HG02642 (cell line): ENCODE measurements around the gene EFTUD2.

ENCODE experiments used
- ATAC-seq: cut with Tn5 transposase; IDR thresholded peaks from one replicate; pipeline ENCODE4 v1.9.1; 2021; ENCODE audit warnings: mild to moderate bottlenecking; ENCODE audit not compliant: unreplicated experiment, poor library complexity

Gene EFTUD2

DNA sequence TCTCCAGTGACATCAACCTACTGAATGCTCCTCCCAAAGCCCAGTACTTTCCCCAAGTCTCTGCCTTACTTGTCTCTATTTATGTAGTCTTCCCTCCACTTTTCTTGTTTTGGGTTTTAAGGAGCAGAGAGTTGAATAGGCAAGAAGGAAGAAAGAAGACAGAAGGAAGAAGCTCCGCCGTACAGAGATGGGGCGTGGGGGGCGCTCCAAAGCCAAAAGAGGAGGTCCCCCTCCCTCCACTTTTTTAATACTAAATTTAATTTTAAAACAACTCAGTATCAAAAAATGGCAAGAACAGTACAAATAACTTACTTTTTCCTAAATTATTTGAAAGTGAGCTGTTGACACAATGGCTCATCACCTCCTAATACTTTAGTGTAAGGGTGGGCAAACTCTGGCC is 4.6 kb downstream of the EFTUD2 start:
- ATAC-seq: no peak

DNA sequence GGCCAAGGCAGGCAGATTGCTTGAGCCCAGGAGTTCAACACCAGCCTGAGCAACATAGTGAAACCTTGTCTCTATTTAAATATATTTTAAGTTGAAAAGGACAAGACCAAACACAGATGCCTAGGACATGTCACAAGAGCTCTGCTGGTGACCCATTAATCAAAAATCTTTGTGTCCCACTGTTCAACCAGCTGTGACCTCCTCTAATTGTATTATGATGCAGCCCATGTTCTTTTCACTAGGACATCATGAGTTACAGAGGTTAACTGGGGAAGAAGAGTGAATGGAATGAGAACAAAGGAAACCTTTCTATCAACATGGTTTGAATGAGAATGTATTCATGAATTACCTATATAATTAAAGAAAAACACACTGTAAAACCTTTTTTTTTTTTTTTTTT is 7.0 kb downstream of the EFTUD2 start:
- ATAC-seq: no peak

DNA sequence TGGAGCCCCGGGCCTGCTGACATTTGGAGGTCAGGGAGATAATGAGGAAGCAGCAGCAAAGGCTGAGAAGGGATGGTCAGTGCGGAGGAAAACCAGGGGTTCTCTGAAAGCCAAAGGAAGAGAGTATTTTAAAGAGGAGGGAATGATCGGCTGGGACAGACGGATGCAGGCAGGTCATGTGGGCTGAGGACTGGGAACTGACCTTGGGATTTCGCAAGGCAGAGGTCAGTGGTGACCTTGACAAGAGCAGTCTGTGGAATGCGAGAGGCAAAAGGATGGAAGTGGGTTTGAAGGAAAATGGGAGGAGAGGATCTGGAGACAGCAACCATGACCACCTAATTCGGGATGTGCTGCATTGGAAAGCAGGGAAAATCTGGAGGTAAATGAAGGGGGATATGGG is 10.2 kb downstream of the EFTUD2 start:
- no peak for ATAC-seq

DNA sequence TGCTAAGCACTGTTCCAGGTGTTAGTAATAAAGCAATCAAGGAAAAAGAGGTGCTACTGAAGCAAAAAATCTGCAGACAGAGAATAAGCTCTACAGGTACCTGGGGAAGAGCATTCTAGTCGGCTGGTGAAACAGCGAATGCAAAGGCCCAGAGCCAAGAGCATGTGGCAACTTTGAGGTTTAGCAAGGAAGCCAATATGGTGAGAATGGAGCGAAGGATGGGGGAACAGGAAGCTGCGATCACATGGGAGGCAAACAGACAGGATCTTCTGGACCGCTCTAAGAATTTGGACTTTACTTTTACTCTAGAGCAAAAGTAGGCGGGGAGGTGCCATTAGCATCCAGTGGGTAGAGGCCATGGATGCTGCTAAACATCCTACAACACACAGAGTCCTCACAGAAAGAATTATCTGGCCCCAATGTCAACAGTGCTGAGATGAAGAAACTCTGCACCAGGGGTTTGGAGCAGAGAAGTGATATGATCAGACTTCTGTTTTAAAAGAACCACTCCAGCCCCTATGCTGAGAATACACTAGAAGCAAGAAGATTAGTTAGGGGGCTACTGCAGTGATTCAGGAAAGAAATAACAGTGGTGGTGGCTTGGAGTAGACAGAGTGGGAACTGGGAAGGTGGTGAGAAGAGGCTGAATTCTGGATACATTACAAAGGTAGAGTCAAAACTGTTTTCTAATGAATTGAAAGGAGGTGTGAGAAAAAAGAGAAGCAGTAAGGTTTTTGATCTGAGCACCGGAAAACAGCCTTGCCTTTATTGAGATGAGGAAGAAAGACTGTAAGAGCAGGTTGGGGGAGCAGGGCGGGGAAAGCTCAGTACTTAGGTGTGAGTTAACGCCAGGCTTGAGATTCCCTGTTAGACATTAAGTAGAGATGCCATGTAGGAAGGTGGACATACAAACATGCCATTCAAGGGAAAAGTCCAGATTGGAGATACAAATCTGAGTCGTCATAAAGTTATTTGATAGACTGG is 11.0 kb downstream of the EFTUD2 start:
- ATAC-seq: no peak

DNA sequence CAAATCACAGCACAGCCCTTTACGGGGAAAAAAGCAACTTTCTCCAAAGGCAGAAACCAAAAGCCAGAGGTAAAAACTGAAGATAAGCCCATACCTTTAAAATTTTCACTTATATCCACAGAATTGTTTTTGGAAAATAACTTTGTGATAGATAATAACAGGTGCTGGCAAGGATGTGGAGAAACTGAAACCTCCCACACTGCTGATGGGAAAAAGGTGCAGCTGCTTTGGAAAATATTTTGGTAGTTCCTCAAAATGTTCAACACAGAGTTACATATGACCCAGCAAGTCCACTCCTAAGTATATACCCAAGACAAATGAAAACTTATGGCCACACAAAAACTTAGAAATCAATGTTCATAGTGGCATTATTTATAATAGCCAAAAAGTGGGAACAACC is 12.2 kb downstream of the EFTUD2 start:
- ATAC-seq: no peak

DNA sequence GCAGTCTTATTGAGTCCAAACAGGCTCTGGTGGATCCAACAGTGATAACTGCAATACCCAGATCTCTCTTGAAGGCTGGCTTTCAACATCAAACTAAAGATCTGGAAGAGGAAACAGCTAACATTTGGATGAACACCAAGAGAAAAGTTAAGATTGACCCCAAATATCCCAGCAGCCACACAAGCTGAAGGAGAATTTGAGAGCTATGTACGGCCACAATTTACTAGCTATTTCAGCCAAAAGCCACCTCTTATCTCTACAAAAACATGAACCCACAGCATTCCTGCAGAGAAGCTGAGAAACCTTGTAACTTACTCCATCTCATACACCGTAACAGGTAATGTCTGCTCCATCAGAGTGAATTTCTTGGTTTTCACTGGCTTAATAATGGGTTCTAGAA is 14.3 kb downstream of the EFTUD2 start:
- no peak for ATAC-seq

DNA sequence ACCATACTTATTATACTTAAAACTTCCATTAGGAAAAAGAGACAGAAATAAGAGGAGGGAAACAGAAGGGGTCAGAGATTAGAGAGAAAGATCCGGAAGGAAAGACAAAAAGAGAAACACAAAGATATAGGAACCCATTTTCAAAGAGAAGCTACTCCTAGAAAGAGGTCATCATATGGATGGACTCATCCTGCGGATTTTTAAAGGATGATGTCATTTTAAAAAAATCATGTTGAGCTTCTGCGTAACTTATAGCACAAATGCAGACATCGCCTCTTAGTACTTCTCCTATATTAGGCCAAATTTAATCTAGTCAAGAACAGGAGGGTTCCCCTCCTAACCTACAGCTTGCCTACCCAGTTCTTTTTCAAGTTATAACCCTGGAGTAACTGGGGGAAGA is 18.1 kb downstream of the EFTUD2 start:
- ATAC-seq: no peak

DNA sequence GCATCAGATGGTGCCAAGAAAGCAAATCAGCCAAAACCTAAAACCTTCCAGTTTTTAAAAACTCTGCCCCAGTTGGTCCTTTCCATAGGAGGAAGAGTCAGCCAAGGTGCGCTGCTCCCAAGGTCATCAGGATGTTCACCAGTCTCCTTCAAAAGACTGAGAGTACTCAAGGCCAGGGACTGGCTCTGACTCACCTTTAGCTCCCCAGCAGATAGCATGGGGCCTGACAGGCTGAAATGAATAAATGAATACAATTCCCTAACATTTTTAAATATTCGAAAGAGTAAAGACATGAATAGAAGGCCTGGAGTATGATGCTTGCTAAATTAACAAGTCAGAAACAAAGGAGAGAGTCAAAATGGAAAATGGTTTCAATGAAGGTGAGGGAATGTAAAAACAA is 19.2 kb downstream of the EFTUD2 start:
- ATAC-seq: no peak

DNA sequence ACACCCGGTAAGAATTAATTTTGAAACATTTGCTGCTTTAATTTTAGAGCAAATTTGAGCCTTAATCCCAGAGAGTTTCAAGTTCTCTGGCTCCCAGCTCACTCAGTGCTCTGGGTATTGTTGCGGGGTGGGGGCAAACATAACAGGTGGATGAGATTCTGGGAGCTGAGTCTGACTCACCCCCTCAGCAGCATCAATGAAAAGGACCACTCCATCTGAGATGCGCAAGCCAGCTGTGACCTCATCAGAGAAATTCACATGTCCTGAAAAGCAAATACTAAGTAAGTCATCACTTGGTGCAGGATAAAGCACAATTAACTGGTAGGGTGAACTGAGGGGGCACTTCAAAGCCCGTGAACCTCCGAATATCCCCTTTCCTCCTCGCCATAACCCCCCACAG is 19.9 kb downstream of the EFTUD2 start:
- no peak for ATAC-seq

DNA sequence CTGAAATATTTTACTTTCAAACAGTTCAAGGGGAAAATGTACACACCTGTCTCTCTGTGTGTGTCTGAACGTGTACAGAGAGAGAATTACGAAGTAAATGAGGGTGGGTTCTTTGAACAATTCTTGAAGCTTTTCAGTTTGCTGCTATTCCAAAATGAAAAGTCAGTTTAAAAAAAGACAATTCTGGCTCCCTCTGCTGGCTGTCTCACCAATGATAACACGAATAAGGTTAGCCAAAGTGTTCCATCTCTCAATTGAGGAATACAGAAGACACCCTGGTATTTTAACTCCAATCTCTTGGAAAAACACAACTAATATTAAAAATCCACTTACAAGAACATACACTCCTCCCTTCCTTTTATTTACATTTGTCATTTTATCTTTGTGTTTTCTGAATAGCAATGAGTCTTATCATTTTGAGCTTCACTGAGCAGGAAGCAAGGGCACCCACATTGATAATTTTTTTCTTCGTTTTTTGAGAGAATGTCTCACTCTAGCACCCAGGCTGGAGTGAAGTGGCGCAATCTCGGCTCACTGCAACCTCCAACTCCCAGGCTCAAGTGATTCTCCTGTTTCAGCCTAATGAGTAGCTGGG is 20.5 kb downstream of the EFTUD2 start:
- no peak for ATAC-seq

DNA sequence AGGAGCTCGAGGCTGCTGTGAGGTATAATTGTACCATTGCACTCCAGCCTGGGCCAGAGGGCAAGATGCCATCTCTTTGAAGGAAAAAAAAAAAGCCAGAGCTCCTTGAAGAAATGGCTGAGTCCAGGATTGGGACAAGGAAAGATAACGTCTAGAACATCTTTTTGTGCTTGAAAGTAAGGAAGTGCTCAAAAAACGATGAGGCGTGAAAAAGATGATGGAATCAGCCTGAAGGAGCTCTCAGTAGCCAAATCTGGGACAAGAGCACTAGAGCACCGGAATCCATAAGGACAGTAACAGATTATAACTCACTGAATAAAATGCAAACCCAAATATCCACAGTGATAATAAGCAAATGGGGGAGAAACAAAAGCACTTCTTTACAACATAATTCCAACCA is 22.1 kb downstream of the EFTUD2 start:
- ATAC-seq: no peak

DNA sequence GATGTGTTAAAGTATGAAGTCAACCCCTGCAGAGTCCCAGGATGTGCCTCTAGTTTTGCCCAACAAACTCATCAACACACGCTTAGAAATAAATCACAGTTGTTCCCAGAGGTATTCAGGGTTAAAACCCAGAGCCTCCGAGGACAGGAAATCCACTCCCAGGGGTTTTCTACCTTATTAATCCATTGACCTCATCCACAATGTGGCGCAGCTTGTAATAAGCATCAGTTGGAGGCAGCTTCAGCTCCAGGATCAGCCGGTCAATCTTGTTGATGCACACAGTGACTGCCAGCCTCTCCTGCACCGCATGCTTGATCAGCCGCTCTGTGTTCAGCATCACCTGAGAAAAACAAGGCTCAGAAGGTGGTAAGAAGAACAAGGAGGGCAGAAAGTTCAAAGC is 23.5 kb downstream of the EFTUD2 start:
- no peak for ATAC-seq

DNA sequence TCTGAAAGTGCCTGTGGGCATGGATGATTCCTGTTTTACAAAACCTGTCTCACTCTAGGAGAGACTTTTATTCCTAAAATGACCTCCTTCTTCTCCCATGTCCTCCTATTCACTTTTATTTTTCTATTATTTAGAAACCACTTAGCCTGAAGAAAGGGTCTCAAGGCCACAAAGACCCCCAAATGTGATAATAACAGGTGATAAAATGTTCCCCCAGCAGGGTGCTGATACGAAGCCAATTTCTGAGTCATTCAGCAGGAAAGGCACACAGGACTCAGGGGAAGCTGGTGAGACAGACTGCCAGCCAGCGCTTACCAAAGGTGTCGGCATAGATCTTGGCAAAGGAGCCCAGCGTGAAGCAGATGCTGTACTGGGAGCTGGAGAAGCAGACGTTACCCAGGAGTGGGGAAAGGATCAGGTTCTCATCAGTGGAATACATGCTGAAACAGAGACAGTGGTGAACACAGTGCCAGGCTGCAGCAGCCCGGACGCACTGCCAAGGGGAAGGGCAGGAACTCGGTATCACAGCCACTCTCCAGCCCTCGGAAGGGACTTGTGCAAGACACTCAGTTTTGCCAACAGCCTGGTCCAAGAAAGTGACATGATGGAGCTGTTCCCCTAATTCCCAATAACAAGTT is 27.0 kb downstream of the EFTUD2 start:
- no peak for ATAC-seq

DNA sequence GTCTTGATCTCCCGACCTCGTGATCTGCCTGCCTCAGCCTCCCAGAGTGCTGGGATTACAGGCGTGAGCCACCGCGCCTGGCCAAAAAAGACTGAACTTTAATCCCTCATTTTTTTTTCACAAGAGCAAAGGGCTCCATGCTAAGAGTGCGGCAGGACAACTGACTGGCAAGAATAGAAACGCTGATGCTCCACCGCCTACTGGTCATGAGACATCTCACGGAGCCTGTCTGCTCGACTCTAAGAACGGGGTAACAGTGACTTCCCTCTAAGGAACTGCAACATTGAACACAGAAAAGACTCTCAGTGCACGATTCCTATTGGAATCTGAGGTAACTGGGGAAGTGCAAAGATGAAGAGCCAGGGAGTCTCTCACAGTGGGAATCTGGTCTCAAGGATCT is 27.7 kb downstream of the EFTUD2 start:
- no peak for ATAC-seq

DNA sequence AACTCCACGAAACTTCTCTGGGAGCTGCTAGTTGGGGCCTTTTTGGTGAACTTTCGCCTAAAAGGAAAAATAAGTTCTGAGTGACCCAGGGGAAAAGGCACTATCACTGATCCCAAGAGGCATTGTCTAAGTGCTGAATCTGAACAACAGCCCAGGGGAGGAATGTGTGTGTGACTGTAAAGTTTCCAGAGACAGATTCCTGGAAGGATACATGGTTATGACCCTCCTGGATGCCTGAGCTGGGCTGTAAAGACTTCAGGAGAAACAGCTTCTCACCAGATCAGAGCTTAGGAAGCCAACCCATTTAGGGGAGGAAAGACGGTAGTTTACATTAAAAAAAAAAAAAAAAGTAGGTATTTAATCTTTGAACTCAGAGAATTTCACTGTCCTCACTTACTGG is 31.4 kb downstream of the EFTUD2 start:
- ATAC-seq: no peak

DNA sequence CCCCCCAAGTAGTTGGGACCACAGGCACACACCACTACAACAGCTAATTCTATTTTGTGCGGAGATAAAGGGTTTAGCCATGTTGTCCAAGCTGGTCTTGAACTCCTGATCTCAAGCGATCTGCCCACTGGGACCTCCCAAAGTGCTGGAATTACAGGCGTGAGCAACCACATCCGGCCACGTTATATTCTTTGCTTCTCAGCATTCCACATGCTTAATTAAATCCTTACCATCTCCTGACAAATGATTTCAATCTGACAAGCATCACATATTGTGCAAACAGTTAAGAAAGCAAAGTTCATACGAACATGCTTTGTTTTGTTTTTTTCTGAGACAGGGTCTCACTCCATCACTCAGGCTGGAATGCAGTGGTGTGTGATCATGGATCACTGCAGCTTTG is 33.3 kb downstream of the EFTUD2 start:
- no peak for ATAC-seq

DNA sequence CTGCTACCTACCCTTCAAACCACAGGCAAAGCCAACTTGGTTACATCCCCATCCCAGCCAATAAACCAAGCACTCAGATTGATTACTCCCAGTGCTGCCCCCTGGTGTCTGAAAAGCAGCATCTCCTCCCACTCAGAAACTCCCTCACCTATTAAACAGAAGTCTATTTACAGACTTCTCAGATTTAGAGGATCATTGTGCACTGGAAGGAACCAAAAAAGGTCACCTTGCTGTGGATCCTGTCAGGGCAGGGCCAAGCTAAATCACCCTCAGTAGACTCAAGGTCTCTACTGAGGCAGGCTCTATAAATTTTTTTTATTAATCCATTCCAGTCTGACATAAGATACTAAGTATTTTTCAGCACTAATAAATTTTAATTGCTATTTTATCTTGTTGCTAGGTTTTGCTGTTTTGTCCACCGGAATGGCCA is 34.0 kb downstream of the EFTUD2 start:
- ATAC-seq: no peak

DNA sequence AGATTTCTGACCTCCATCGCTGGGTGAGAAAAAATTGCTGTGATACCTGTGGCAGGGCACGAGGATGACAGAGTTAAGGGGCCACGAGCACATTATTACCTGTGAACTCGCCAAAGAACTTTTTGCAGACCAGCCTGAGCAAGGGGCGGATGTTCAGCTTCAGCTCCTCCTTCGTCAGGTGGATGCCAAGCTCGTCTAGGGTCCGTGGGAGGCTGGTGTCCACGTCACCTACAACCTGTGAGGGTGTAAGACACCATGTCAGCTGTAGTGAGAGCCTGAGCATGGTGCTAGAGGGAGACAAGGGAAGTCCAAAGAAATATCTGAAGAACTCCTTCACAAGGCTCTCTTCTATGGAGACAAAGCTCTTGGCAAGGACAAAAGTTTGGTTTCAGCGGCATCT is 34.4 kb downstream of the EFTUD2 start:
- ATAC-seq: no peak

DNA sequence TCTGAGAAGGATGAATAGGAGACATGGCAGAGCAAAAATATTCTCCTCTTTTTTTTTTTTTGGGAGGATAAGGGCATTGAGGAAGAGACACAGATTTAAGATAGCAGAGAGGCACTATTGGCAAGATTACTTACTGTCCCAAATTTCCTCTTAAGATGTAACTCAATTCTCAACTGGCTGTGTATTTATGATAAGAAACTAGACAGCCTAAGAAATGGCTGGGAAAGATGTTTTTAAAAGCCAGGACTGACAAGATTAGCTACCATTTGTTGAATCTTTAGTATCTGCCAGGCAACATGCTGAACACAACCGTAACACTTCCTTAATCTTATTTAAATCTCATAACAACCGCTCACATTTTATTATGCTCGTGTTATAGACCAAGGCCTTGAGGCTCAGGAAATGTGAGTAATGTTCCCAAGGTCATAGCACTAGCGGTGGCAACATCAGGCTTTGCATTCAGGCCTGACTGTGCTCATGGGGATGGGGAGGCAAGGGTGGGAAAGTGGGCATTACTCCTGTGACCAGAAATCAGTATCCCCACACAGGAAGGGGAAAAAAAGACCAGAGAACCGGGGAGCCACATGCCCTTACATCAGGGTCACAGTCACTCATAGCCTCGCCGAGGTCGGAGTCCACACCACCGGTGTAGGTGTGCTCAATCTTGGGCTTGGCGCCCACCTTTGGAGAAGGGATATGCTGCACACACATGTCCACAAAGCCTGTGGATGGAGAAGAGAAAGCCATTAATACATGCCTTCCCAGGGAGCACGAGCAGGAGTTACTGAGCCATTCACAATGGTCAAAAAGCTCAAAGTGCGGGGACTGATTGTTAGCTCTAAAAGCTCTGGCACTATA is 36.0 kb downstream of the EFTUD2 start:
- no peak for ATAC-seq

DNA sequence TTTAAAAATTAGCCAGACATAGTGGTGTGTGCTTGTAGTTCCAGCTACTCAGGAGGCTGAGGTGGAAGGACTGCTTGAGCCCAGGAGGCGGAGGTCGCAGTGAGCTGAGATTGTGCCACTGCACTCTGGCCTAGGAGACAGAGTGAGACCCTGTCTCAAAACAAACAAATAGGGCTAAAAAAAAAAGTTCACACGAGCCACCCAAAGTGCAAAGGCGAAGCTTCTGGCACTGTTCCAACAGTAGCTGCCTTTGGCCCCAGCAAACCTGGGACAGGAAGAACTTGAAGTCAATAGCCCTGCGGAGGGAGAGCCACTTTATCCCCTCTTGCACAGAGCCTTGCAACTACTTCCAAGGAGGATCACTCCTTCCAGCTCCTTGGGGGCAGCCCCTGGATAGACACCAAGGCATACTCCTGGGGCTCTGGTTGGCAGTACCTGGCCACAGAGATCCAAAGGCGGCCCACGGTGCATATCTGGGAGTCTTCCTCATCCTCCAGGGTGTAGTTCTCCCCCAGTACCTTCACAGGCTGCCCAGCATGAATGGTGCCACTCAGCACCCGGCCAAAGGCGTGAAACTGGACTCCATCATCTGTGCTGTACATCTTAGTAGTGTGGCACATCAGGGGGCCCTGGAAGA is 36.8 kb downstream of the EFTUD2 start:
- ATAC-seq: no peak
